ENCODE measurements around the gene DISP3.

DNA sequence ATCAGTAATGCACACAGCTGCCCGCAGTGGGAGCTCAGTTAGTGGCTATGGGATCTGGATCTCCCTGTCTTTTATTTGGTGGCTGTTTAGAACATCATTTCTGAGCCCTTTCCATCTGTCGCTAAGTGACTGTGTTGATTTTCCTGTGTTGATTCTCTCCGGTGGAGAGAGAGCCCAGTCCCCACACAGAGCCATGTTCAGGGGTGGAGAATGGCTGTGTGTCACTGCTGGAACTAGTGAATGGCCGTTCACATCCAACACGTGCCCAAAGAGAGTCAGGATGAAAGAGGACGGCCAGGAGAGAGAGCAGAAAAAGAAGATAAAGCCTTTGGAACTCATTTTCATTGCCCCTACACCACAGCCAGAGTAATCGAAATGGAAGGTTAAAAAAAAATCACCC lies 99.0 kb downstream of the DISP3 start:
- TF ChIP-seq, protein P1, sequence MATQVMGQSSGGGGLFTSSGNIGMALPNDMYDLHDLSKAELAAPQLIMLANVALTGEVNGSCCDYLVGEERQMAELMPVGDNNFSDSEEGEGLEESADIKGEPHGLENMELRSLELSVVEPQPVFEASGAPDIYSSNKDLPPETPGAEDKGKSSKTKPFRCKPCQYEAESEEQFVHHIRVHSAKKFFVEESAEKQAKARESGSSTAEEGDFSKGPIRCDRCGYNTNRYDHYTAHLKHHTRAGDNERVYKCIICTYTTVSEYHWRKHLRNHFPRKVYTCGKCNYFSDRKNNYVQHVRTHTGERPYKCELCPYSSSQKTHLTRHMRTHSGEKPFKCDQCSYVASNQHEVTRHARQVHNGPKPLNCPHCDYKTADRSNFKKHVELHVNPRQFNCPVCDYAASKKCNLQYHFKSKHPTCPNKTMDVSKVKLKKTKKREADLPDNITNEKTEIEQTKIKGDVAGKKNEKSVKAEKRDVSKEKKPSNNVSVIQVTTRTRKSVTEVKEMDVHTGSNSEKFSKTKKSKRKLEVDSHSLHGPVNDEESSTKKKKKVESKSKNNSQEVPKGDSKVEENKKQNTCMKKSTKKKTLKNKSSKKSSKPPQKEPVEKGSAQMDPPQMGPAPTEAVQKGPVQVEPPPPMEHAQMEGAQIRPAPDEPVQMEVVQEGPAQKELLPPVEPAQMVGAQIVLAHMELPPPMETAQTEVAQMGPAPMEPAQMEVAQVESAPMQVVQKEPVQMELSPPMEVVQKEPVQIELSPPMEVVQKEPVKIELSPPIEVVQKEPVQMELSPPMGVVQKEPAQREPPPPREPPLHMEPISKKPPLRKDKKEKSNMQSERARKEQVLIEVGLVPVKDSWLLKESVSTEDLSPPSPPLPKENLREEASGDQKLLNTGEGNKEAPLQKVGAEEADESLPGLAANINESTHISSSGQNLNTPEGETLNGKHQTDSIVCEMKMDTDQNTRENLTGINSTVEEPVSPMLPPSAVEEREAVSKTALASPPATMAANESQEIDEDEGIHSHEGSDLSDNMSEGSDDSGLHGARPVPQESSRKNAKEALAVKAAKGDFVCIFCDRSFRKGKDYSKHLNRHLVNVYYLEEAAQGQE (IDR thresholded peaks at IDR 0.05; ENCODE audit: borderline replicate concordance), result no peak
- TF ChIP-seq, protein P1 (CRISPR knock-in tag; IDR thresholded peaks at IDR 0.05; ENCODE audit: low read depth), result no peak
- TF ChIP-seq ATF2 (CRISPR knock-in tag; IDR thresholded peaks at IDR 0.05), result no peak
- no peak for TF ChIP-seq ATF3 (IDR thresholded peaks at IDR 0.05)
- TF ChIP-seq ATF3 (CRISPR knock-in tag; conservative IDR thresholded peaks at IDR 0.05), result no peak
- TF ChIP-seq NFATC3 (IDR thresholded peaks at IDR 0.05), result no peak
- no peak for TF ChIP-seq POLR2A (conservative IDR thresholded peaks at IDR 0.05)
